ENCODE data around the gene CAMK2B. TPM values are rescaled to one million over a fixed set of nuclear protein-coding genes. Genes with fewer than 3 reads are reported as not detected.

Gene CAMK2B
- total RNA-seq, 4 donors from 2014 or later, result 35.3 to 64.8 (median 46.0) TPM

DNA sequence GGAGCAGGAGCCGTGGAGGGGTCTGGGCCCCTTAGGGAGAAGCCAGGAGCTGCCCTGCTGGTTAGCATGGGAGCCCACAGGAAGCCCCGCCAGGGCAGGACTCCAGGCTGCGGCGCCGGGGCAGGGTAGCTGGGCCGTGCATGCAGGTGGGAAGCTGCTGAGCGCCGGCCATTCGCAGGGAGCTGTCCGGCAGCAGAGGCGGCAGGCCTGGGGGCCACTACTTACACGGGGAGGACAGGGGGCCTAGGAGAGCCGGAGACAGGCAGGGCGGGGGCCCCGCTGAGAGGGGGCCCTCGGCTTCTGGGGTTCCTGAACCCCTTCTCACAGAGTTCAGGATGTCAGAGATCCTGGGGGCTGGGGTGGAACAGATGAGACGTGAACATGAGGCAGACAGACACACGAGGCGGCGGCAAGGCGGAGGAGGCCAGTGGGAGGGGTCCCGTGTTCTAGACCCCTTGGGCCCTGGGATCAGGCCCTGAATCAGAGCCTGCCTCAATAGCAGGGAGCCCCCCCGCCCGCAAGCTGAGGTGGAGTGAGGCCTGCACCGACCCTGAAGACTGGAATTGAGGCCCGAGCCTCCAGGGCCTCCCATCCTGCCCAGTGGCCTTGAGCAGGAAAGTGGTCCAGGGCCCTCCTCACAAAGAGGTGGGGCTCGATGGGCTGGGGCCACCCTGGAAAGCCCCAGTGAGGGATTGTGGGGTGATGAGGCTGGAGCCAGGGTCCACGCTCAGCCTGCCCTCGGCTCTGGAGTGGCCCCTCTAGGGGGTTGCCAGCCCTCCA, 96.6 kb downstream of the CAMK2B start:
- in situ Hi-C loops (cut with MboI; ENCODE audit: low sequenced_read_pairs in 4 of 4), result loop anchor here in 1 of 4 donors (25.0 kb wide), 1 partner anchor 259 kb away; the partner anchor contains the start of gene NUDCD3
- DNase-seq (no peak), ATAC-seq (no peak)
- intact Hi-C loops (cut with DNase I; ENCODE audit: low total_unique reads), result no loop called here
- Histone ChIP-seq H3K36me3 (no peaks in the 10 kb centered on the region), H3K27ac (no peak overlapping the region), H3K4me1 (peaks cover 9 to 15% of the 10 kb centered on the region in 2 donors), H3K27me3 (no peaks in the 10 kb centered on the region), H3K4me3 (no peak overlapping the region), H3K9me3 (no peaks in the 10 kb centered on the region)
- TF ChIP-seq, protein P1, sequence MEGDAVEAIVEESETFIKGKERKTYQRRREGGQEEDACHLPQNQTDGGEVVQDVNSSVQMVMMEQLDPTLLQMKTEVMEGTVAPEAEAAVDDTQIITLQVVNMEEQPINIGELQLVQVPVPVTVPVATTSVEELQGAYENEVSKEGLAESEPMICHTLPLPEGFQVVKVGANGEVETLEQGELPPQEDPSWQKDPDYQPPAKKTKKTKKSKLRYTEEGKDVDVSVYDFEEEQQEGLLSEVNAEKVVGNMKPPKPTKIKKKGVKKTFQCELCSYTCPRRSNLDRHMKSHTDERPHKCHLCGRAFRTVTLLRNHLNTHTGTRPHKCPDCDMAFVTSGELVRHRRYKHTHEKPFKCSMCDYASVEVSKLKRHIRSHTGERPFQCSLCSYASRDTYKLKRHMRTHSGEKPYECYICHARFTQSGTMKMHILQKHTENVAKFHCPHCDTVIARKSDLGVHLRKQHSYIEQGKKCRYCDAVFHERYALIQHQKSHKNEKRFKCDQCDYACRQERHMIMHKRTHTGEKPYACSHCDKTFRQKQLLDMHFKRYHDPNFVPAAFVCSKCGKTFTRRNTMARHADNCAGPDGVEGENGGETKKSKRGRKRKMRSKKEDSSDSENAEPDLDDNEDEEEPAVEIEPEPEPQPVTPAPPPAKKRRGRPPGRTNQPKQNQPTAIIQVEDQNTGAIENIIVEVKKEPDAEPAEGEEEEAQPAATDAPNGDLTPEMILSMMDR (IDR thresholded peaks at IDR 0.05 in 4 of 5, conservative IDR thresholded peaks at IDR 0.05 in 1 of 5), result no peak
- TF ChIP-seq POLR2A (IDR thresholded peaks at IDR 0.05), result no peak

DNA sequence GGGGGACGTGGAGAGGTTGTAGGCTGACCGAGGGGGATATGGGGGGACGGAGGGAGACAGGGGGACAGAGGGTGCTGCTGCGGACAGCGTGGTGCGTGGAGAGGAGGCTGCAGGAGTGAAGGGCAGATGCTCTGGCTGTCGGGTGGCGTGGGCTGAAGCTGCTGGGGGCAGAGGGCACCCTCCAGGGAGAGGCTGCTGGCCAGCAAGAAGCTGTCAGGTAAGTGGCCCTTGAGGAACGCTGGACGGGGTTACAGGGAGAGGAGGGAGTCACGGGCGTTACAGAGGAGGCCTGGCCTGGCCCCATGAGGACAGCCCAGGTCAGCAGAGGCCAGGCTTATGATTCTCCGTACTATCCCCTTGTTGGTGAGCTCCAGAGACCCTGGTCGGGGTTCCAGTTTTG, 97.5 kb downstream of the CAMK2B start:
- Histone ChIP-seq H3K4me1 (peaks cover 9 to 15% of the 10 kb centered on the region in 2 donors), H3K36me3 (no peaks in the 10 kb centered on the region), H3K27me3 (no peaks in the 10 kb centered on the region), H3K9me3 (no peaks in the 10 kb centered on the region), H3K4me3 (no peak overlapping the region), H3K27ac (no peak overlapping the region)
- no peak for DNase-seq
- intact Hi-C loops (cut with DNase I; ENCODE audit: low total_unique reads), result no loop called here
- no peak for ATAC-seq
- TF ChIP-seq, protein P1 (IDR thresholded peaks at IDR 0.05 in 4 of 5, conservative IDR thresholded peaks at IDR 0.05 in 1 of 5), result no peak
- no peak for TF ChIP-seq POLR2A (IDR thresholded peaks at IDR 0.05)
- in situ Hi-C loops (cut with MboI; ENCODE audit: low sequenced_read_pairs in 4 of 4), result loop anchor here in 1 of 4 donors (25.0 kb wide), 1 partner anchor 259 kb away; the partner anchor contains the start of gene NUDCD3

DNA sequence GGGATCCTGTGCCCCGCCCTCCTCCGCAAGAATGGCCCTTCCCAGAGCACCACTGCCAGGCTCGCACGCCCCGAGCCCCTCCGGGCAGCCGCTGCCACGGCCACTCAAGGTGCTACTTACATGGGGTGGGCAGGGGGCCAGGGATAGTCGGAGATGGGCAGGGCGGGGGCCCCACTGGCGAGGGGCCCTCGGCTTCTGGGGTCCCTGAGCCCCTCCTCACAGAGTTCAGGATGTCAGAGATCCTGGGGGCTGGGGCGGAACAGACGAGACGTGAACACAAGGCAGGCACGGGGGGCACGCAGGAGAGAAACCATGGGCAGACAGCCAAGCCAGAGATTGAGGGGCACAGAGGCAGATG, 99.0 kb downstream of the CAMK2B start:
- in situ Hi-C loops (cut with MboI; ENCODE audit: low sequenced_read_pairs in 4 of 4), result loop anchor here in 1 of 4 donors (25.0 kb wide), 1 partner anchor 261 kb away; the partner anchor contains the start of gene NUDCD3
- ATAC-seq, result no peak
- Histone ChIP-seq H3K27ac (peak overlapping the region; percentile 33 to 70 (median 64)), H3K27me3 (no peaks in the 10 kb centered on the region), H3K4me3 (no peak overlapping the region), H3K36me3 (no peaks in the 10 kb centered on the region), H3K9me3 (no peaks in the 10 kb centered on the region), H3K4me1 (peaks cover 9 to 15% of the 10 kb centered on the region in 2 donors)
- no peak for DNase-seq
- TF ChIP-seq POLR2A (IDR thresholded peaks at IDR 0.05), result no peak
- TF ChIP-seq, protein P1 (IDR thresholded peaks at IDR 0.05 in 4 of 5, conservative IDR thresholded peaks at IDR 0.05 in 1 of 5), result no peak
- intact Hi-C loops (cut with DNase I; ENCODE audit: low total_unique reads), result no loop called here

DNA sequence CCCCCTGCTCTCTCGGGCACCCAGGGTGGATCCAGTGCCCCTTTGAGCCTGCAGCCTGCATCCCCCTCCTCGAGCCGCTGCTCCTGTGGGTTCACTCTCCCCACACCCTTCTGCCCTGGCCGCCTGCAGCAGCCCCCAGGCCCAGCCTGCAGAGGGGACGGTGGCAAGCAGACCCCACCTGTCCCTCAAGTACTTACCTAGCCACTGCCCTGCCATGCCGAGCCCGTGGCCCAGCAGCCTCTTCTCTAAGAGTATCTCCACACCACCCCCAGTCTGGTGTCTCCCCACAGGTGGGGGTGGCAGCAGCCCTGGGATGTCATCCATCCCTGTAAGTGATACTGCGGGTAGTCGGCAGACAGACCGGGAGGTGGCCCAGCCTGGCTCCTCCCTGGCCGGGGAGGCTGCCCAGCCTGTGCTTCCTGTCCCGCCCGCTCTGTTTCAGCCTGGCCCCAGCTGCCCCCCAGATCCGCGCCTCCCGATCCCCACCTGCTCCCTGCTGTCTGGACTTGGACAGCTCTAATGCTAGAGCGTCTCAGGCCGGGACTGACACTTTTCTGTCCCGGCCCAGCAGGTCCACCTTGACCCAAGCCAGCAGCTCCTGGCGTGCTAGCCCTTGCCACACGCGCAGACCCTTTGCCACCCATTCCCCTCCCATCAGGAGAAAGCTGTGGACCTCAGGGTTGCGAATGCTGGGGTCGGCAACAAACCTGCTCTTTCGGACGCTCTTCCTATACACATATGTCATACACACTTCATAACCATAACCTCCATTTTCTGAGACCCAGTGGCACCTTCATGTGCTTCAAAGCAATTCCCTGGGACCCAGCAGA, 99.6 kb downstream of the CAMK2B start:
- Histone ChIP-seq H3K36me3 (no peaks in the 10 kb centered on the region), H3K9me3 (no peaks in the 10 kb centered on the region), H3K27ac (peak overlapping the region; percentile 33 to 70 (median 64)), H3K27me3 (no peaks in the 10 kb centered on the region), H3K4me1 (peaks cover 9 to 15% of the 10 kb centered on the region in 2 donors), H3K4me3 (peak overlapping the region in 1 of 4 donors; percentile 27)
- DNase-seq, result peak; percentile 43 to 63
- TF ChIP-seq, protein P1 (IDR thresholded peaks at IDR 0.05 in 4 of 5, conservative IDR thresholded peaks at IDR 0.05 in 1 of 5), result no peak
- TF ChIP-seq POLR2A (IDR thresholded peaks at IDR 0.05), result no peak
- in situ Hi-C loops (cut with MboI; ENCODE audit: low sequenced_read_pairs in 4 of 4) (loop anchor here in 1 of 4 donors (25.0 kb wide), 1 partner anchor 262 kb away; the partner anchor contains the start of gene NUDCD3), intact Hi-C loops (cut with DNase I; ENCODE audit: low total_unique reads) (no loop called here)
- peak; percentile 56 to 70 for ATAC-seq

Measured in gastrocnemius medialis (tissue), 4 donors.